NCI-H2107 treated with DMSO at 0.1 percent for 48 hours (cell line): Measurements from ENCODE around the gene SNTG2.
"Not testable (repeated sequence)": the region's sequence is repeated elsewhere in the genome, so short reads cannot be mapped to it uniquely, and the experiment has no call there.

Experiments
- DNase-seq: peaks from one replicate; lab custom pipeline; 2025; ENCODE audit not compliant: unreplicated experiment; lab: John Stamatoyannopoulos, UW

The SNTG2 gene

GRCh38 chr2:1170241-1170640, 219.6 kb downstream of the SNTG2 start:
- DNase-seq = no peak

- no peak for DNase-seq
Measured at GRCh38 chr2:1170711-1171110, 220.1 kb downstream of the SNTG2 start.

GRCh38 chr2:1173528-1173927, 222.9 kb downstream of the SNTG2 start:
- DNase-seq = no peak

- DNase-seq = no peak
Measured at GRCh38 chr2:1181893-1182292, 231.2 kb downstream of the SNTG2 start.

- no peak for DNase-seq
Measured at GRCh38 chr2:1183300-1183699, 232.7 kb downstream of the SNTG2 start.

- no peak for DNase-seq
Measured at GRCh38 chr2:1186421-1186820, 235.8 kb downstream of the SNTG2 start.

GRCh38 chr2:1187189-1187588, 236.5 kb downstream of the SNTG2 start:
- no peak for DNase-seq

- no peak for DNase-seq
Measured at GRCh38 chr2:1192121-1192520, 241.5 kb downstream of the SNTG2 start.

GRCh38 chr2:1193801-1194200, 243.2 kb downstream of the SNTG2 start:
- no peak for DNase-seq

- no peak for DNase-seq
Measured at GRCh38 chr2:1203772-1204171, 253.1 kb downstream of the SNTG2 start.

- DNase-seq = no peak
Measured at GRCh38 chr2:1205853-1206252, 255.2 kb downstream of the SNTG2 start.

GRCh38 chr2:1207962-1208510, 257.4 kb downstream of the SNTG2 start:
- DNase-seq = no peak

- no peak for DNase-seq
Measured at GRCh38 chr2:1208522-1208921, 257.9 kb downstream of the SNTG2 start.

- DNase-seq = no peak
Measured at GRCh38 chr2:1209246-1209645, 258.6 kb downstream of the SNTG2 start.

- no peak for DNase-seq
Measured at GRCh38 chr2:1209761-1210160, 259.1 kb downstream of the SNTG2 start.

- DNase-seq = no peak
Measured at GRCh38 chr2:1210352-1210751, 259.7 kb downstream of the SNTG2 start.

- peak; percentile 52 for DNase-seq
Measured at GRCh38 chr2:1219901-1220573, 269.4 kb downstream of the SNTG2 start.

GRCh38 chr2:1222056-1222455, 271.4 kb downstream of the SNTG2 start:
- DNase-seq = no peak

- DNase-seq = no peak
Measured at GRCh38 chr2:1223791-1224190, 273.1 kb downstream of the SNTG2 start.

- peak; percentile 12 for DNase-seq
Measured at GRCh38 chr2:1224901-1225300, 274.3 kb downstream of the SNTG2 start.

GRCh38 chr2:1226766-1227165, 276.1 kb downstream of the SNTG2 start:
- DNase-seq = peak; percentile 94

- DNase-seq = peak; percentile 64
Measured at GRCh38 chr2:1227274-1227900, 276.7 kb downstream of the SNTG2 start.

GRCh38 chr2:1229596-1229995, 278.9 kb downstream of the SNTG2 start:
- not testable (repeated sequence) for DNase-seq
